GM23248 (cell line): ENCODE data around the gene GRPEL2.

Experiments
- EZH2 ChIP-seq: fragments of 200-600 bp; sonication (generic); IDR thresholded peaks from 2 replicates; pipeline ENCODE4 v1.6.1; 2018; ENCODE audit warnings: antibody characterized with exemption, mild to moderate bottlenecking; ENCODE audit not compliant: insufficient read depth, poor library complexity, severe bottlenecking
- EZH2phosphoT487 ChIP-seq: fragments of 200-600 bp; sonication (generic); IDR thresholded peaks from 2 replicates; pipeline ENCODE4 v1.6.1; 2018; ENCODE audit warnings: antibody characterized with exemption, moderate library complexity, mild to moderate bottlenecking, low read depth; ENCODE audit not compliant: insufficient read depth

DNA sequence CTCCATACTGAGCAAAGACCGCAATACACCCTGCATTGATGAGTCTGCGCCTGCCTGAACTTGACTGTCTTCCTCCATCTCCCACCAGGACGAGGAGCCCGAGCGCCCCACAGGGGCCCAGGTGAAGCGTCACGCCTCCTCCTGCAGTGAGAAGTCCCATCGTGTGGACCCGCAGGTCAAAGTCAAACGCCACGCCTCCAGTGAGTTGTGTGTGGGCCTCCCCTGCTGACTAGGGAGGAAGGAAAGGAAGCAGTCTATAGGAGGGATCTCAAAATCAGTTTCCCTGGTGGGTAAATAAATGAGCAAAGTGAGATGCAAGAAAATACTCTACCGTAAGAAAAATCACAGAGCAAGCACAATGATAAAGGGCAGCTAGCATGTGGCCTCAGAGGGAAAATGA, 22.8 kb upstream of the GRPEL2 start:
- TF ChIP-seq EZH2 (no peak), EZH2phosphoT487 (no peak)
